Measurements from ENCODE around the gene ST6GALNAC4.

Gene ST6GALNAC4, protein sequence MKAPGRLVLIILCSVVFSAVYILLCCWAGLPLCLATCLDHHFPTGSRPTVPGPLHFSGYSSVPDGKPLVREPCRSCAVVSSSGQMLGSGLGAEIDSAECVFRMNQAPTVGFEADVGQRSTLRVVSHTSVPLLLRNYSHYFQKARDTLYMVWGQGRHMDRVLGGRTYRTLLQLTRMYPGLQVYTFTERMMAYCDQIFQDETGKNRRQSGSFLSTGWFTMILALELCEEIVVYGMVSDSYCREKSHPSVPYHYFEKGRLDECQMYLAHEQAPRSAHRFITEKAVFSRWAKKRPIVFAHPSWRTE

DNA sequence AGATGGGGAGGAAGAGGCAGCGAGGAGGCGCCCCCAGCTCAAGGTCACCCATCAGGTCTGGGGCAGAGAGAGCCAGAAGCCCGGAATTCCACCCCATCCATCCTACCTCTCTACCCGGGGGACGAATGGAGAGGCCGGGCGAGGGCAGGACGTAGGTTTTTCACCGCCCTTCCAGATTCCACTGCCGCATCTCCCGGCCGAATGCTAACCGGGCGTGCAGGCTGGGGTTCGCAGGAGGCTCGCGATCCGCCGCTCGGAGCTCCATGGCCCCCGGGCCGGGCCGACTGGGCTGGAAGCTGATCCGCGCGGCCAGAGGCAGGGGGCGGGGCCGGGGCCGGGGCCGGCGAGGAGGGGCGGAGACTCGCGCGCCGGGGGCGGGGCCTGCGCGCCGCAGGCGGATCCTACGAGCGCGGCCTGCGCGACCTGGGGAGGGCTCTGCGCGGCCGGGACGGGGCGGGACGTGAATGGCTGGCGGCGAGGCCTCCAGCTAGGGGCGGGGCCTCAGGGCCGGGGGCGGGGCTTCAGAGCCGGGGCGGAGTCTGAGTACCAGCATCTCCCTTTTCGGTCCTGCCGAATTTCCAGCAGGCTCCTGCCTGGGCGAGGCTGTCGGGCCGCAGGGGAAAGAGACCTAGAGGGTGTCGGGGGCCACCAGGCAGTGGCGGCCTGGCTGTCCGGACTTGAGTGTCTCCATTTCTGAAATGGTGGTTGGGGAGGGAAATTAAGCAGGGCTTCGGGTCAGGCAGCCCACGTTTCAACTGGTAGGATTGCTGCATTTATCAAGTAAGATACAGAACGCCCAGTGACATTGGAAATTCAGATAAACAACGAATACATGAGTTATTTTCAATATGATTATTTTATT, at the start of gene ST6GALNAC4:
Gene ST6GALNAC4 (minus strand): TSS at position 322 of the 862 bp plus-strand sequence. CDS start 622 bp downstream, outside the sequence.
- DNase-seq (ENCODE audit: low spot score), result peak; percentile 91

DNA sequence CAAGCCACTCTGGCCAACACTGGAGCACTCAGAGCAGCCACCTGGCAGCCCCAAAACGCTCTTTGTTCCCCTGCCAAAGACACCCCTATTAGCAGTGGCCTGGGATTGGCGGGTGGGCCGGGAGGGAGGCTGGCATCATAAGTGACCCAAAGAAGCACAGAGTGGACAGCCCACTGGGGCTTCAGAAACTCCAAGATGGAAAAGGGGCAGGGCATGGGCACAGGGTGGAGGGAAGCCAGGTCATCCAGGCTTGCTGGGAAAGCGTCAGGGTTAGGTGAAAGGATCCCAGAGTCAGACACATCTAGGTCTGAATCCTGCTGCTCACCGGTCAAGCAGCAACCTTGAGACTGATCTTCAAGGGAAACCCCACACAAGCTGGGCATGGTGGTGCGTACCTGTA, 49.1 kb upstream of the ST6GALNAC4 start:
- no peak for DNase-seq (ENCODE audit: low spot score)

DNA sequence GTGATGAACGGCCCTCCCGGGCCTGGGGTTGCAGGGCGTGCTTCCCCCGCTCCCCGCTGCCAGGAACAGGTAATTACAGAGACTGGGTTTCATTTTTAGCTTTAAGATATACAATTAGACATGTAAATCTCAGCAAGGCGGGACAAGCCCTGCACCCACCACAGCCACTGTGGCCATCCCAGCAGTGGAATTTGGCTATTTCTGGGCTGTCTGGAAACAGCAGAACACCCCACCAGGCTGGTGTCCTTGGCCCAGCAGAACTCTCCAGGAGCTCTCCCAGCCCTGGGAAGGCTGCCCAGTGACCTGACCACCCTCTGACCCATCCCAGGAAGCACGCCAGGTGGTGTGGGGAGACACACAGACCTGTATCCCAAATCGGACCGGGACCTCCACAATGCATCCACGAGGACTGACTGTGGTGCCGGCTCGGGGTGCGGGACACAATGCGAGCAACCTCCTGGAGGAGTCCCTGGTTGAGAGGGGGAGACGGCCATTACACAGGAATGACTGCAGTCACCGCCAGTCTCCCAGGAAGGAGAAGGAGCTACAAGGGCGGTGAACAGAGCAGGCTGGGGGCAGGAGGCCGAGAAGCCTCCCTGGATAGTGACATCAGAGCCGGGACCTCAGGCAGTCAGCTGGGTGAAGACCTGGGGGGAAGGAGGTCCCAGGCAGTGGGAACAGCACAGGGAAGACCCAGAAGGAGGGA, 46.7 kb upstream of the ST6GALNAC4 start:
- DNase-seq (ENCODE audit: low spot score), result no peak

DNA sequence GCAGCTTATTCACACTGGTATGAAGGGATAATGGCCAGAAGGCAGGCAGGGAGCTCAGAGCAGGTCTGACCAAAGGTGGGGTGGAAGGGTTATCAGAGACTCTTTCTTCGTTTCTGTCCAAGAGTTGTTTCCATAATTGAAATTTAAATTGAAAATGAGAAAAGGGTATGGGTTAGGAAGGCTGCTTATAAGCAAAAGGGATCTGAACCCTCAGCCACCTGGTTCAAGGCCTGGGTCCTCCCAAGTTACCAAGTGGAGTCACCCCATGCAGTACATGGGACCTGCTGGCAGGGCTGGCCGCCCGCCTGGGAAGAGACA, 46.2 kb upstream of the ST6GALNAC4 start:
- DNase-seq (ENCODE audit: low spot score), result no peak

DNA sequence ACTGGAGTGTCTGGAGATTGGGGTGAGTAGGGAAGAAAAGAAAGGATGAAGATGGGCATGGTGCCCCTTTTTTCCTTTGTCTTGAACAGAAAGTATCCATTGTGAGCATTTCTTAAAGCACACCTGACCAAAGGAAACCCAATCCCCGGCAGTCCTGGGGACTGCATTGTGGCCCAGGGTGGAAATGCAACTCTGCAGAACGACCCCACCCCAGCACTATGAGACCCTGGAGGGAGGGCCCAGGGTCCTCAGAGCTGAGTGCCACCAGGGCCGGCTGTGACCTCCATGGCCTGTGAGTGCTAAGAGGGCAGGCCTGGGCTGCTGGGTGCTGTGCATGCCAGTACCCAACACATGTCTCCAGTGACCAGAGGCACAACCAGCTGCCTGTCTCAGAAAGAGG, 45.4 kb upstream of the ST6GALNAC4 start:
- DNase-seq (ENCODE audit: low spot score), result no peak

DNA sequence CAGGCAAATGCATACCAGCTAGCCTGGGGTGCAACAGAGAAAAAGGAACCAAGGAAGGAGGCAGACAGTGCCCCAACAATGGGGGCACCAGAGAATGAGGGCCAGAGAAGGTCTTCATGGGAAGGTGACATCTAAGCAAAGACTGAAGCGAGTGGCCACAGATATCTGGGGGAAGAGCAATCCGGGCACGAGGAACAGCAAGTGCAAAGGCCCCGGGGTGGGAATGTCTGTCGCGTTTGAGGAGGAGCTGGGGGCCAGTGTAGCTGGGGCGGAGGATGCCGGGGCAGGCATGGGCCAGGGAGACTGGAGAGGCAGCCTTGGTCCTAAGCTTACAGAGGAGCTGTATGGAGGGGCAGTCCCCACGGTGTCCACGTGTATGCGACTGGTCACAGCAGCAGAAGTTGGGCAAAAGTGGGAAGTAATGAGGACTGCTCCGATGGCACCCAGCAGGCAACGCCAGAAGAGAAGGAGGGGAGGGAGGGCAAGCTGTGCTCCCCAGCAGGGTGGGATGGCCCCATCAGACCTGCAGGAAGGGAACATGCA, 44.8 kb upstream of the ST6GALNAC4 start:
- no peak for DNase-seq (ENCODE audit: low spot score)

DNA sequence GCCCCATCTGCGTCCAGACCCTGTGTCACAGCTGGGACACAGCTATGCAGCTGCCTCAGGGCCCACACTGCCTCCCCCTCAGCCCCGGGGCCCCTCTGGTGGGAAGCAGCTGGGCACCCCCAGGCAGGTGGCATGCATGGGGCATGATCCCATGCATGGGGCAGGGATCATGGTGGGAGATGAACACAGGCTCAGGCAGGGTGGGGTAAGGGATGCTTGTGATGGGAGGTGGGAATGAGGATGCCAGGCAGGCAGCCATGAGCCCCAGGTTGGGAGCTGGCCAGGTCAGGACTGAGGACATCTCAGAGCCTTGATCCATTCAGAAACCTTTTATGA, 44.3 kb upstream of the ST6GALNAC4 start:
- no peak for DNase-seq (ENCODE audit: low spot score)

DNA sequence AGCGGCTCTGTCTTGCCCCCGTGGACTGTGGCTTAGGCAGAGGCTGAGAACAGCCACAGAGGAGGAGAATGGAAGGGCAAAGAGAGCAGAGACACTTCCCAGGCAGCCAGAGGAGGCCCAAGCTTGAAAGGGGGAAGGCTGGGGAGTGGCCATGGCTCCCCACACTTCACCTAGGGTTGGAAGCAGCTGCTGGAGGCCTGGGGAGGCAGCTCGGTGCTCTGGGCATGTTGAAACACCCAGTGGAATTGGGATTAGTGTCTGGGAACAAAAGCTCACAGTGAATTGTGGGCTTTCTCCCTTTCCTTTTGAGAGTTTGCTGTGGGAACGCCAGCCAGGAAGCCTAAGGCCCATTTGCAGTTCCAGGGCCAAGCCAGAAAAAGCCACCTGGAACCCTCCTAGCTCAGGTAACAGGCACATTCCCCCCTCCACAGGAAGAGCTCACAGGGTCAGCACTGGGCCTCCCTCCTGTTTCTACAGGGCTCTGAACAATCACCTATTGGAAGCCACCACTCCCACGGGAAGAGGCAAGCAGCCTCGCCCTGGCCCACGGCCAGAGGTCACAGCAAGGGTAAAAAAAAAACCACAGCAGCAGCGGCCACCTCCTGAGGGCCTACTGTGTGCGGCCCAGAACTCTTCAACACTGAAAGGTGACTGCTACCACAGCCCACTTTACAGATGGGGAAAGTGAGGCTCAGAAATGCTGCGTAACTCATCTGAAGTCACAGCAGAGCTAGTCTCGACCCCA, 43.7 kb upstream of the ST6GALNAC4 start:
- no peak for DNase-seq (ENCODE audit: low spot score)

DNA sequence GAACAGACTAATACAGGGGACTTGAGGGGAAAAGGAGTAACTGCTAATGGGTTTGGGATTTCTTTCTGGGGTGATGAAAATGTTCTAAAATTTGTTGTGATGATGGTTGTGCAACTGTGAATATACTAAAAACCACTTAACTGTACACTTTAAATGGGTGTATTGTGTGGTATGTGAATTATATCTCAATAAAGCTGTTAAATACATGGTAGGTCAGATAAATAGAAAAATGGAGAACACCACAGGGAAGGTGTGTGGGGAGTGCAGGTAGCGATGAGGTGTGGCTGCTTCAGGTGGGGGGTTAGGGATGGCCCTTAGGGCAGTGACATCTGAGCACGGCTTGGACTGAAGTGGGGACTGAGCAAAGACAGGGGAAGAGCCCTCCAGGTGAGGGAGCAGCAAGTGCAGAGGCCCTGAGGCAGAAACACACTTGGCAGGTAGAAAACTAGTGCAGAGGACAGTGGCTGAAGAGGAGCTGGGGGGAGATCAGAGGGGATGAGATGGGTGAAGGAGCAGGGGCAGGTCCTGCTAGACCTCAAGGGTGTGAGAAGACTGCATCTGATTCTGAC, 43.1 kb upstream of the ST6GALNAC4 start:
- DNase-seq (ENCODE audit: low spot score), result no peak

DNA sequence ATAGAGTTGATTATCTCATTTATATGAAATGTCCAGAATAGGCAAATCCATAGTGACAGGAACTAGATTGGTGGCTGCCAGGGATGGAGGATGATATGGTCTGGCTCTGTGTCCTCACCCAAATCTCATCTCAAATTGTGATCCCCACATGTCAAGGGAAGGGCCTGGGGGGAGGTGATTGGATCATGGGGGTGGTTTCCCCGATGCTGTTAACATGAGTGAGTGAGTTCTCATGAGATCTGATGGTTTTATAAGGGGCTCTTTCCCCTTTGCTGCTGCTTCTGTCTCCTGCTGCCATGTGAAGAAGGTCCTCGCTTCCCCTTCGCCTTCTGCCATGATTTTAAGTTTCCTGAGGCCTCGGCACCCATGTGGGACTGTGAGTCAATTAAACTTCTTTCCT, 42.6 kb upstream of the ST6GALNAC4 start:
- DNase-seq (ENCODE audit: low spot score), result no peak

DNA sequence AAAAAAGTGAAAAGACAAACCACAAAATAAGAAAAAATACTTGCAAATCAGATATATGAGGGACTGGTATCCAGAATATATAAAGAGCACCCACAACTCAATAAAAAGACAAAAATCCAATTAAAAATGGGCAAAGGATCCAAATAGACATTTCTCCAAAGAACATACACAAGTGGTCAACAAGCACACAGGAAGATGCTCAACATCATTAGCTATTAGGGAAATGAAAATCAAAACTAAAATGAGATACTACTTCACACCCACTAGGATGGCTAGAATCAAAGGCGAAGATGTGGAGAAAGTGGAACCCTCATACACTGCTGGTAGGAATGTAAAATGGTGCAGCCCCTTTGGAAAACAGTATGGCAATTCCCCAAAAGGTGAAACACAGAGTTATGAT, 41.9 kb upstream of the ST6GALNAC4 start:
- no peak for DNase-seq (ENCODE audit: low spot score)

DNA sequence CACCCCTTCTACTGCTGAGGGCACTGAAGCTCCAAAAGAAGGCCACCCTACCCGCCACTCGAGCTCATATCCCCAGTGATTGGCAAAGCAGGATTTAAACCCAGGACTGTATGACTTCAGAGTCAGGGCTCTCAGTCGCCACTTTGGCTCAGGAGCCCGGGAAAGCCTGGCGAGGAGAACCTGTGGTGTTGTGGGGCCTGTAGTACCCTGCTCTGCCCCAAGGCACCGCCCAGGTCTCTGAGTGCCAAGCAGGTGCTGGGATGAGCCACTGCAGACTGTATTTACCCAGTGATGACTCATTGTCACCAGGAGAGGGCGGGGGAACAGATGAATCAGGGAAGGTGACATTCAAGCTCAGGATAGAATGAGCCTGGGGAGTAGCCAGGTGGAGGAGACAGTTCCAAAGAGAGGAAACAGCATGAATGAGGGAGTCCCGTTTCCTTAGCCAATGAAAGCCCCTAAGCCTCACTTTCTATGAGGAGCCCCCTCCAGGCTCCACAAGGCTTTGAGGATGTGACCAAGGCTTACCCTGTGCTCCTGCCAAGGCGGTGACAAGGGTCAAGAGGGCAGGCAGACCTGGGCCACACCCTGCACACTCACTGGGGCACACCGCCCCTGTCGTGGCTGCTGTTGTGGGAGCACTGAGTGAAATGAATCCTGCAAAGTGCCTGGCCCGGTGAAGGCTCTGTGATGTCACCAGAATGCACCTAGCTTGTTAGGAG, 38.6 kb upstream of the ST6GALNAC4 start:
- peak; percentile 86 for DNase-seq (ENCODE audit: low spot score)

DNA sequence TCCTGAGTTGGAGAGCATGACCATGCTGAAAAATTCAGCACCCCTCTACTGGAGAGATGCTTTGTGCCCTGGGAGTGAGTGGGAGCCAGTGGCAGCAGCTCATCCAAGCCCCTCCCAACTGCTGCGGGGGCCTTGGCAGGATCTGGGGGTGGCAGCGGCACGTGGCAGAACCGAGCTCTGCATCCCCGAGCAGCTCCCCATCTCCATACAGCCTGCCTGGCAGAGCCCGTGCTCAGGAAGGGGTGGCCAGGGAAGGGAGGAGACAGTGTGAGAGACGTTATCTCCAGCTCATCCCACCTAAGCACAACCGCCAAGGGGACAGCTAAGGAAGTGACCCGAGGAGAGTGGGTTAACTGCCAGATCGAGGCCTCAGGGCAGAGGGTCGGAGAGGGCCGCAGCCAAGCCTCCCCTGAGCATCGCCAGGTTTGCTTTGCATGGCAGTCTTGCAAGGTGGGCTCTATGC, 38.0 kb upstream of the ST6GALNAC4 start:
- DNase-seq (ENCODE audit: low spot score), result no peak

DNA sequence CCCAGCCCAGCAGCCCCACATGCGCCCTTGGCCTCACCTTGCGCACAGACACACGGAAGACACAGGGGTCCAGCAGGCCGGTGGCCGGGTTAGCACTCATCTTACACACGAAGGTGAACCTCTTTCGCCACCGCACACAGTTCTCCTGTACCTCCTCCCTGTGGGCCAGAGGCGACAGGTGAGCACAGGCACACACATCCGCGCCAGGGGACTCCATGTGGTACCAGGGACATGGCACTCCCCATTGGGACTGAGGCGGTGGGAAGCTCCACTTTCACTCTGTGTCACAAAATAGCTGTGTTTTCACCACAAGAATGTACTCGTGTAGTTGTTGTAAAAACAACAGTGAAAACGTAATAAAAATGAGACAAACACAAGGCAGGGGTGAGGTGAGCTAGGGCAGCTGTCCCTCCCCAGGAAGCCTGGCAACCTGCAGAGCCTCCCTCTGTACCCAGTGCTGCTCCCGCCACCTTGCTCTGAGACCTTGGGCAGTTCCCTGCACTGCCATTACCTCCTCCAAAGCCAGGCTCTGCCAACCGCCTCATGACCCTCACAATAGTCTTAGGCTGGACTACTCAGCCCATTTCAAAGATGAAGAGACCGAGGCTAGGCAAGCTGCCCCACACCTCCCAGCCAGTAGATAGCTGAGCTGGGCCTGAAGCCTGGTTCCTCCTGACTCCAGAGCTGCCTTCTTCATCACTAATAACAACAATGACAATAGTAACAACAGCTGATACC, 37.1 kb upstream of the ST6GALNAC4 start:
- DNase-seq (ENCODE audit: low spot score), result no peak

DNA sequence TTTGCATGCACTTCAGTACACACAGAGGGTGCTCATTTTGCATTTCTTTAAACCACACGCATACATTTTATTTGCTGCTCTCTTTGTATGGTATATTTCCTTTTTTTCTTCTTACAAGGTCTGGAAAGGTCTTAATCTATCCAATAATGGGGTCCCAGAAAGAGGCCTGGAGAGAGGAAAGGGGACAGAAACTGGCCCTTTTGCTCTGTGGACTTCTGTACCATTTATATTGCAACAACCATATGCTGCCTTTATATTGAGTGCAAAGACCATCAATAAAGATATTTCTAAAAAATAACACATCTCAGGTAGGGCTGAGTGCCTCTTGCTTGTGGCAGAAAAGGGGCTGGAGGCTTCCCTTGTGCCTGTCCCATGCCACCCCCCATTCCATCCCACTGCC, 36.3 kb upstream of the ST6GALNAC4 start:
- DNase-seq (ENCODE audit: low spot score), result no peak

DNA sequence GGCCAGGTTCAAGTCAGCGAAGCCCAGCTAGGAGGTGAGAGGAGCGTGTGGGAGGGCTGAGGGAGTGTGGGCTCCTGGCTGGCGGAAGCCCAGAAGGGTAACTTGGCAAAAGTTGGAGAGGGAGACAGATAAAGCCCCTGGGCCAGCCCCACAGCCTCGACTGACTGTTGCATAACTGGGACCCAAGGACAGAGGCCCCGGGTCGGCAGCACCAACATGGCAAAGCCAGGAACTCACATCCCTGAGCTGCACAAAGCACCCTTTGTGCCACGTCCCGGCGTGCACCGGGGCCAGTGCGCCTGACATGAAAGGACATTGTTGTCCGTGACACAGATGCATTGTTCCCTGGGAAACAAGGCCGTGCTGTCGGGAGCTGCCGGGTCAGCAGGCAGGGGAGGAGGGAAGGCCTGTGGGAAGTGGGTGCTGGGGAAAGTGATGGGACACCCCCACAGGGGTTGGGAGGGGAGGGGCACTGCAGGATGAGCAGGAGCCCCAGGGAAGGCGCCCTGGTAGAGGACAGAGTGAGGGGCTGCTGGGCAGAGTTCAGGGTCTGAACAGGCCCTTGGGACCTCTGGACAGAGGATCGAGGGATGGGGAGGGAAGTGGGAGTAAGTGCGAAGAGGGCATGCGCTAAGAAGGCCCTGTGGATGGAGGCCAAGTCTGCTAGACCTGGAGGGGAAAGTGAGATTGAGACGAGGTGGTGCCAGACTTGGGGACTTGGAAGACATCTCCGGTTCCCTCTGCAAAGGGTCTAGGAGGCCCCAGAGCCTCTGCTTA, 33.9 kb upstream of the ST6GALNAC4 start:
- DNase-seq (ENCODE audit: low spot score), result no peak

DNA sequence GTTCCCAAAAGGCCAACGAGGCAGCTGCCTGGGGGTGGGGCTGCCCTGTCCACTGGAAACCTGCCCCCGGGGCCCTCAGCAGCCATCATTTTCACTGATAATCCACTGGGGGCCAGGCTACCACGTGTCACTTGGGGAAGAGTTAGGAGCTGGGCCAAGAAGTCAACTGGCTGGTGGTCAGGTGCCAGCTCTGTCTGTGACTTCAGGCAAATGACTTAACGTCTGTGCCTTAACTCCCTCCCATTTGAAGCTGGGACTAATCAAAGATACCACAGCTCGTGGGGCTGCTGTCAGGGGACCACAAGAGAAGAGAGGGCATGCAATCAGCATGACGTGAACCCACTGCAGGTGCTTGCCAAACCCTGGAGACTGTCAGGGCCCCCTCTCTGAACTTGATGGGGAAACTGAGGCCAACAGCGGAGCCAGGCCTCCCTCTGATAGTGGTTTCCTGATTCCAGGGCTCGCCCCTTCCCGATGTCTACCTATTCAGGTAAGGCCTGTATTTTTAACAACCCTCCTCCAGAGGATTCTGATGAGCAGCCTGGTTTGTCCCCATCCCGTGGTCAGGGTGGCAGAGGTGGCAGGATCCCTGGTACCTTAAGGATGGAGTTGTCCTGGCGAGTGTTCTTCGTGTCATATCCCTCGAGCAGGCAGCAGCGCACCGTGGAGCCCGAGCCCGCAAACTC, 33.1 kb upstream of the ST6GALNAC4 start:
- no peak for DNase-seq (ENCODE audit: low spot score)

DNA sequence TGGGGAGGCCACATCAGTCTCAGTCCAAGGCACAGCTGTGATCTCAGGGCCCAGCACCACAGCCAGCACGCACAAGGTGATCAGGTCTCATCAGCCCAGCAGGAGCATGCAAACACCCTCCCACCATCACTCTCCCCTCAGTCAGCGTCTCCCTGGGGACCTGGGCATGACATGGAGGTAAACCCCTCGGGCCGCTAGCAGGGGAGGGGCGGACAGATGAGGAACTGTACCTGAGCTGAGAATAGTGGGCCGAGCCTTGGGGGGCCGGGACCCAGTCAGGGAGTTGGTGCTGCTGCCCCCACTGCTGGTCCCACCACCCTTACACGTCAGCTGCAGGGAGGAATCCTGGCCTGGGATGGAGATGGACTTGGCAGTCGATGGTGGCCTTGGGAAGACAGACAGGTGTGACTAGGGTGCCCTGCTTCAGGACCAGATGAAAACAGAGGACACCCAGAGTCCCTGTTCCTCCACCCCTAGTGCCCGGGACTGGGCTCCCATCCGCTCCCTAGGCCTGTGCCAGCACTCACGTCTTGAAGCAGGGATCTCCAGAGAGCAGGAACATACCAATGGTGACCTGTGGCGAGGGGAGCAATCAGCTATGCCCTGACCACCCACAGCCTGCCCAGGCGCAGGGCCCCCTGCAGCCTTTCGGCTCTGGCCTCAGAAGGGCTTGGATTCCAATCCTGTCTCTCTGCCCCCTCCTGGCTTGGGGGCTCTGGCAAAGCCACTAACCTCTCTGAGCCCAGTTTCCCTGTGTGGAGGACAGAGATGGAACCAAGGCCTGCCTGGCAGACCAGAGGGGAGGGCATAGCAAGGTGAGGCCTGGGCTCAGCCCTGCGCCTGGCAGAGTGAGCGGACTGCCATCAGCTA, 31.2 kb upstream of the ST6GALNAC4 start:
- DNase-seq (ENCODE audit: low spot score), result no peak

All from NAMALWA (cell line).